SK-N-SH treated with all-trans-retinoic acid at 6 μM for 48 hours (cell line): ENCODE results near the gene MSI1.

Experiments used
- ARNTL ChIP-seq: fragments of 450-650 bp; formaldehyde crosslinking; IDR thresholded peaks from 2 replicates; pipeline ENCODE4 v1.5.0; 2020; ENCODE audit warnings: low read depth, mild to moderate bottlenecking, moderate library complexity, borderline replicate concordance
- BACH2 ChIP-seq: fragments of 250-450 bp; sonication (Bioruptor Pico); IDR thresholded peaks from 2 replicates; pipeline ENCODE4 v1.9.0; 2021; ENCODE audit warnings: mild to moderate bottlenecking, borderline replicate concordance
- GLIS3 ChIP-seq: fragments of 250-450 bp; sonication (Bioruptor Pico); IDR thresholded peaks from 2 replicates; pipeline ENCODE4 v1.5.0; 2020; ENCODE audit warnings: mild to moderate bottlenecking, moderate library complexity
- RARB ChIP-seq: fragments of 250-450 bp; sonication (Bioruptor Pico); IDR thresholded peaks from 2 replicates; pipeline ENCODE4 v1.8.0; 2021; ENCODE audit warnings: mild to moderate bottlenecking, moderate library complexity
- TOX ChIP-seq: fragments of 250-450 bp; sonication (Bioruptor Pico); IDR thresholded peaks from 2 replicates; pipeline ENCODE4 v1.8.0; 2021; ENCODE audit warnings: mild to moderate bottlenecking, moderate library complexity, borderline replicate concordance
- ZFP30 ChIP-seq: fragments of 450-650 bp; formaldehyde crosslinking; IDR thresholded peaks from 2 replicates; pipeline ENCODE4 v1.5.0; 2022; ENCODE audit warnings: mild to moderate bottlenecking, moderate library complexity
- ZNF565 ChIP-seq: fragments of 450-650 bp; formaldehyde crosslinking; conservative IDR thresholded peaks from 2 replicates; pipeline ENCODE4 v1.5.0; 2020; ENCODE audit warnings: low read depth, mild to moderate bottlenecking, moderate library complexity
- TF ChIP-seq, protein P1 (sequence below): fragments of 250-450 bp; sonication (Bioruptor Pico); IDR thresholded peaks from 2 replicates; pipeline ENCODE4 v1.8.0; 2020; ENCODE audit warnings: mild to moderate bottlenecking, moderate library complexity, borderline replicate concordance

- TF ChIP-seq ARNTL (CRISPR knock-in tag), result no peak
- TF ChIP-seq BACH2 (CRISPR knock-in tag), result no peak
- no peak for TF ChIP-seq RARB
- TF ChIP-seq TOX (CRISPR knock-in tag), result no peak
- no peak for TF ChIP-seq ZFP30 (CRISPR knock-in tag)
- TF ChIP-seq, protein P1, sequence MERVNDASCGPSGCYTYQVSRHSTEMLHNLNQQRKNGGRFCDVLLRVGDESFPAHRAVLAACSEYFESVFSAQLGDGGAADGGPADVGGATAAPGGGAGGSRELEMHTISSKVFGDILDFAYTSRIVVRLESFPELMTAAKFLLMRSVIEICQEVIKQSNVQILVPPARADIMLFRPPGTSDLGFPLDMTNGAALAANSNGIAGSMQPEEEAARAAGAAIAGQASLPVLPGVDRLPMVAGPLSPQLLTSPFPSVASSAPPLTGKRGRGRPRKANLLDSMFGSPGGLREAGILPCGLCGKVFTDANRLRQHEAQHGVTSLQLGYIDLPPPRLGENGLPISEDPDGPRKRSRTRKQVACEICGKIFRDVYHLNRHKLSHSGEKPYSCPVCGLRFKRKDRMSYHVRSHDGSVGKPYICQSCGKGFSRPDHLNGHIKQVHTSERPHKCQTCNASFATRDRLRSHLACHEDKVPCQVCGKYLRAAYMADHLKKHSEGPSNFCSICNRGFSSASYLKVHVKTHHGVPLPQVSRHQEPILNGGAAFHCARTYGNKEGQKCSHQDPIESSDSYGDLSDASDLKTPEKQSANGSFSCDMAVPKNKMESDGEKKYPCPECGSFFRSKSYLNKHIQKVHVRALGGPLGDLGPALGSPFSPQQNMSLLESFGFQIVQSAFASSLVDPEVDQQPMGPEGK, result no peak
- TF ChIP-seq ZNF565 (CRISPR knock-in tag), result no peak
- TF ChIP-seq GLIS3 (CRISPR knock-in tag), result no peak
These were observed 21.2 kb downstream of the MSI1 start for GRCh38 chr12:120347766-120348165.
